Activated T-helper 1 cell treated with Interleukin-2 at 50 U/mL for 16 hours (primary cell): ENCODE measurements around the gene VPS26B.
"Not testable (repeated sequence)": the region's sequence is repeated elsewhere in the genome, so short reads cannot be mapped to it uniquely, and the experiment has no call there.

Experiments
- DNase-seq: peaks from one replicate; pipeline ENCODE4 v3.0.0-alpha.2; 2020; ENCODE audit warnings: low read depth

Gene VPS26B

DNA sequence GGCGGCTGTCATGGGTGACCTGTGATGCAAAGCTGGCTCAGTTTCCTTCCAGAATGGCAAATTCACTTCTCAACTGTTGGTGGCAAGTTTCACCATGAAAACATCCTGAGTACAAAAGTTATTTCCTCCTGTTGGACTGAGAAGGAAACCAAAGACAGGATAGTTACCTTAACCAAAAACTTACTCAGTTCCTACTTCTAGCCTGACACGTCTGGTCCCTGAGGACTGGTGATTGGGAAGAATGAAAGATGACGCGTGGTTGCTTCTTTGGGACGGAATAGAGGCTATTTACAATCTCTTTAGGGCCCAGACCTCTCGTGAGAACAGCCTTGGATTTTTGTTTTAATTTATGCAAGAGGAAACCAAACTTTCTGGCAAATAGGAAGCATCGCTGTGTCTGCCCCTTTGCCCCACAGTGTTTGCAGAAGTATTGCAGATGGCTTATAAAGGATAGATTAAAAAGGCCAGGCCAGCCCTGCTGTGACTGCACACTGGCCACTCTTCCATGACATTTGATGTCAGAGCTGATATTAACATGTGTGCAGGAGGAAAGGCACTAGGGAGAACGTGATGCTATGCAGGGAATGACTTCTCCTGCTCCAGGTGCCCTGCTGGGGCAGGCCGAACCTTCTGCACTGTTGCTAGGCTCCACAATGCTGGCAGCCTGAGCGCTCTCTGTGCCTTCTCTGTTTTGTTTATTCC lies 7.6 kb downstream of the VPS26B start:
- DNase-seq, result no peak

DNA sequence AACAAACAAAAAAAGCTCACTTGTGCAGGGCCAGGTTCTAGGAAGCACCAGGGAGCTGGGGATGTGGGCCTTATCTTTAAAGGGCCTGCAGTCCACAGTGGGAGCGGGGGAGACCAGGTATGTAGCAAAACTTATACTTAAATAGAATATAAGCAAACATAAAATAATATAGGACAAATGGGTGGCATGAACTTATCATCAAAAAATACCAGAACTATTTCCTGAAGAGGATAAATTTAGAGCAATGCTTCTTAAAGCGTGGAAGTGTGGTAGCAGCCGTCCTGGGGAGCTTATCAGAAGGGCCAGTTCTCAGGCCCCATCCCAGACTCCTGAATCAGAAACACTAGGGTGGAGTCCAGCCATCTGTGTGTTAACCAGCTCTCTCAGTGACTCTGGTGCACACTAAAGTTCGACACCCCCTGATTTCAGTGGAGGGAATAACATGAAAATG lies 9.3 kb downstream of the VPS26B start:
- DNase-seq, result no peak

DNA sequence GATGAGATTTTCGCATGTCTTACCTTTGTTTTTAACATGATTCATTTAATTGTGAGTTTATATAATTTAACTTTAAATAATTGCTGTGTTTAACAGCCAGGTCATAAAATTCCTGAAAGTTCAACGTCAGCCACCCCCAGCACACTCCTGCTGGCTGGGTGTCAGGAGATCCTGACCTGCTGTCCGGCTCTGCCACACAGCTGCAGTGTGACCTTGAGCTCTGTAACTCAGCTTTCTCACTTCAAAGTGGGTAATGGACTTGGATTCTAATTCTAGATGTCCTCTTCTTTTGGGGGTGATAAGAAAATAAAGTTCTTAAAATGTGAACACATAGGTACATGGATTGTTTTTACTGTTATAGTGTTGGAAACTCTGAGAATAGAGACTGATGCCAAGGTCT lies 10.9 kb downstream of the VPS26B start:
- no peak for DNase-seq

DNA sequence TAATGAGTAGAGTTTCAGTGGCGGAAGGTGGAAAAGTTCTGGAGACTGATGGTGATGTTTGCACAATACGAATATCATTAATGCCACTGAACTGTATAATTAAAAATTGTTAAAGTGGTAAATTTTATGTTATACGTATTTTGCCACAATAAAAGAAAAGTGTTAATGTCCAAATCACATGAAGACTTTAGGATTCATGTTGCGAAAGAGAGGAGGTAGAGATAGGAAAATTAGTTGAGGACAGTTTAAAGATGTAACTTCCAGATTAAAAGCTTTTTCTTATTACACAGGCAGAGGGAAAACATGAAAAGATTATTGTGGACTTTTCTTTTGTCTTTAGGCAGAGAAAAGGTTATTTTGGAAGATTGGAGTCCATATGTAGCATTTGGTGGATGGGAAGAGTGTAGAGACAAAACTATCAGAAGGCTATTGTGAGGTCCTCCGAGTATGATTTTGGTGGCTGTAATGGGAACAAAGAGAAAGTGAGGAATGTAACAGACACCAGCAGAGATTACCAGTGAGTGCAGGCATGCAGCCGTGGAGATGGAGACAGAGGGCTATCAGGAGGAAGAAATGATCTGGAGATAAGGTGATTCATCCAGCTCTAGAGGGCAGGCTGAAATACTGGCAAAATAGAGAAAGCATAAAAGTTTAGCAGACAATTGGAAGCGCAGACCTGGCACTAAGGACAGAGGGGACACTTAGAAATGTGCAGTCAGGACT lies 12.5 kb downstream of the VPS26B start:
- DNase-seq, result no peak

DNA sequence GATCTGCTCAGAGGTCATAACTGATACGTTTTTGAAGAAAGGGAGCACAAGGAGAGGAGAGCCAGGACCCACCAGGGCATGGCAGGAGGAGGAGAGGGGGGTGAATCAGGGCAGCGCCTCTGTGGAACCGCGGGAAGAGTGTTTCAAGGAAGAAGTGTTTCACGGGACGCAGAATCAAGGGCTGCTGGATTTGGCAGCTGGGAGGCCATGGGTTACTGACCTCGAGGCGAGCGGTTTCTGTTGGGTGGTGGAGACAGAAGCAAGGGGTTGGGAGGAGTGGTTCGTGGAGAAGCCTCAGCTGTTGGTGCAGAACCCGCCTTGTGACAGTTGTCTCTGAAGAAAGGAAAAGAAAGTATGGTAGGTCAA lies 13.1 kb downstream of the VPS26B start:
- DNase-seq, result no peak

GRCh38 chr11:134238956-134239355 lies 14.5 kb downstream of the VPS26B start:
- DNase-seq, result no peak

- DNase-seq, result no peak
Measured at GRCh38 chr11:134240592-134240991, 16.1 kb downstream of the VPS26B start.

DNA sequence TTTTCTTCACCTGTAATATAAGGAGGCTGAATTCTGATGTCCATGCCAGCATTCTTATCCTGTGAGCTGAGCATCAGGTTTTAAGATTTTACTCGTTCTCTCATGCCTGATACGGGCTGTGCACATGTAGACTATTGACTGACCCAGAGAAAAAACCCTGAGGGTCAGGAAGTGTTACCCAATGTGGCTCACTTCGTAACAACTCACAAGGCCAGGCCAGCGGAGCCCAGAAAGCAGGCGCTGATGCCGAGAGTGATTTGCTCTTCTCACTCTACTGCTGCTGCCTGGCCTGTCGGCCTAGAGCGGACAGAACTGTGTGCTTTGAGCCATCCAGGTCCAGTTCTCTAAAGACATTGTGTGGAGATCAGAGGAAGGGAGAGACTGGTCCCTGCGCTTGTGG lies 17.9 kb downstream of the VPS26B start:
- DNase-seq, result no peak

DNA sequence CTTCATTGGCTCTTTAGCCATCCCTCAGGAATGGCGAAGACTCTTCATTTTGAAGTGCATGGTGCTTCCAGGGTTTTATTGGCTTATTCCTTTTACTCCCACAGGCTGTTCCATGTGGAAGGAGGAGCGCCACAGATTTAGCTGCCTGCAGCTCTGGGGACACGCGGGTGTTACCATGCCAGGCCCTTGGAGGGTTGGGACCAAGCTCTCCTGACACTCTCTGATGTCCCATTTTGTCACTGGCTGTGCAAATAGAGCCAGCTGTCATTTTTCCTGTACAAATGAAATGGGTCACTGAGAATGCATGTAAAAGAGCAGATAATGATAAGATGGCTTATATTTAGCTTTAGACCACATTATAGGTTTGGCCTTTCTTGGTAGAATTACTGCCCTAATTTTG lies 19.4 kb downstream of the VPS26B start:
- no peak for DNase-seq

GRCh38 chr11:134244593-134244992 lies 20.1 kb downstream of the VPS26B start:
- DNase-seq, result no peak

- no peak for DNase-seq
Measured at GRCh38 chr11:134245434-134245833, 21.0 kb downstream of the VPS26B start.

DNA sequence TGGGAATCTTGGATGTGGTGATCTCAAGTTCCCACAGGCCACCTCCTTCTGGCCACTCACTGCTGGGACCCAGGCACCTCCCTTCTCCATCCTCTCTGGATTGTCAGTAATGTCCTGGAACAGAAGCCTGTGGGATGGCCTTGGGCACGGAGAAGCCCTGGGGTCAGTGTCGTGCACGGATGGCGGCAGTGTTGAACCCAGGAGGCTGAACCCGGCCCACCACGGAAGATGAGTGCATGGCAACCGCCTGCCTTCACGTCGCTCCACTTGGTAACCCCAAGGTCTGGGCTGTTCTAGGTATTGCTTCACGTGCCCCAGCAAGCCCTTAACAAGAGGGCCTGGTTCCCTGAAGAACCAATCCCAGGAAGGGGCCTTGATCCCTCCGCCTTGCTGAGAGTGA lies 21.6 kb downstream of the VPS26B start:
- no peak for DNase-seq

DNA sequence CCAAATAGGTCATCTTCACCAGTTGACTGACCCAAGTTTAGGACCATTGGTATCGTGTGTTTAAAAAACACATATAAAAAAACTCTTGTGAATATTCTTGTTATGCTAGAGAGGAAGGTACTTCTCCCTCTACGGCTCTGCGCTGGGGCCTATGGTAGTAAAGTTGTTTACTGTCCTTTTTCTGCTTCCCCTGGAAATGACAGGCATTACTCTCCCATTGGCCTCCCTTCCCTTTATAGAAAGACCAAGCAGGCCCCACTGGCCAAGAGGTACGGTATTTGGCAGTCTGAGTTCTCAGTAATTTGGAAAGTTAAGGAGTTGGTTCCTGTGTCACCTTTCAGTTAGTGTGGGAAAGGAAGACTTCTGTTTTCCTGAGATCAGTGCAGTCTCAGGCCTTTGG lies 22.2 kb downstream of the VPS26B start:
- DNase-seq, result no peak

DNA sequence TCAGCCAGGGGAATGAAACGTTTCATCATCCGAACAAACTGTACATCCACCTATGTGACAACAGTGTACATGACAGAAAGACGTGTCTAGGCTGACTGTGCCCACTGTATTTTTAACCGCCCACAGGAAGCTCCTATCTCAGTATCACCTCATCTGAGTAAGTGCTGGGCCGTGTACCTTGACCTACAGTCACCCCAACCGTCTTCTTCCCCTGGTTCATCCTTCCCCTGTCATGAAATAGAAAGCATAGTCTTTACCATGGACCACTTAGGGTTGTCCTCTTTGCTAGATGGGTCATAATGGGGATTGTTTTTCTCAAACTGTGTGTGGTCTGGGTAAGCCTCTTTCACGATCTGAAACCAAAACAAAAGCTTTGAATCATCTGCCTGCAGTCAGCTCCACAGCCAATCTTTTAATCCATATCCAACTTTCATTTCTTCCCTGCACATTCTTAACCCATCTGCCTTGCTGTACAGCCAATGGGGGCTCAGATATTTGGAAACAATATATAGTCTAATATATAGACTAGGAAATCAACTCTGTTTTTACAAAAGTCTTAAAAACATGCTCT lies 24.5 kb downstream of the VPS26B start:
- DNase-seq, result no peak

DNA sequence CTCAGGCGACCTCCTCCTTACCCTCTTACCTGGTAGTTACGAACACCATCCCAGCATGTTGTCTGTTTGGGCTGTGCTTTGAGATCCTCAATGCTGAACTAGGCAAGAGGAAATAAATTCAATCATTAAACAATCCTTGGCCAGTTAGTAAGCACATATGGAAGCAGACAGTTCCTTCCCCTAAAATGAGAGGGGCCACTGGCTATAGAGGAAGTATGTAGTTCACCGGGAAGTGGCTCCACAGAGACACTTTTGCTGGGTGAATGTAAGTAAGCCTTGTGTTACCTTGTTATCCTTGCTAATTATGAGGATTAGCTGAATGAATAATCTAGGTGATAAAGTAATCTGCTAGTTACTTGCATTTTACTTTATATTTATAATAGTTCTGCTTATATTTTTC lies 25.8 kb downstream of the VPS26B start:
- no peak for DNase-seq

- no peak for DNase-seq
Measured at GRCh38 chr11:134250675-134251074, 26.2 kb downstream of the VPS26B start.

DNA sequence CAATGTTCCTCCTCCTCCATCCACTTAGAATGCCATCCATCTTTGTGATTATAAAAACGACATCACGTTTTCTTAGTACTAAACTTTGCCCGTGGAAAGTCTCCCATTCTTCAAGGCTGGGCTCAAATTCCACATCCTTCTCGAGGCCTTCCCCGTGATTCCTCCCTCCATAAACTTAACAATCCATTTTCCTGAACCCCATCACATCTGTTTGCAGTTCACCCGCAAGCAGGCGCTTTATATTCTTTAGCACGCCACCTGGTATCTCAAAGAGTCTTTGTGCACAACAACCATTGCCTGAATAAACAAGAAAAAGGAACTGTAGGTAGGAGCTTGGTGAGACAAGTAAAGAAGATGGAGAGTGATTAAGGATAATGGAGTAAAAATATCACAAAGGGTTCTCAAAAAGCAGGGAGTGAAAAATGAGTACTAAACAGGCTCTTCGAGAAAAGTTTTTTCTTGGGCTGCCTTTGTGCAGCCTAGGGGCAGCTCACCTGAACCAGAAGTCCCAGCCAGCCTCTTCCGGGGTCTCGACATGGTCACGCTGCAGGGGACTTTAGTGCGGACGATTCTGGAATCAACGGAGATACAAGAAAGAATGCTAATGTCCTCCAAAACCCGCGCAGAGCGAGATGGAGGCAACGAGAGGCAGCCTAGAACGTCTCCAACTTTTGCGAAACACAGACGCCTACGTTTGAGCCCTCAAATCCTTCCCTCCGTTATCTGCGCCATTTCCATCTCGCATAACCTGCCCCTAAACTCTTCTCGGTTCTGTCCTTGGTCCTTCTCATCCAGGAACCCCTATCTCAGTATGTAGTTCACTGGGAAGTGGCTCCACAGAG lies 28.1 kb downstream of the VPS26B start:
- DNase-seq, result no peak

GRCh38 chr11:134253188-134253993 lies 28.9 kb downstream of the VPS26B start, which contains the start of the genes ACAD8 and THYN1:
Gene ACAD8 (plus strand): TSS chr11:134253568. CDS start chr11:134253601, 33 bp downstream.
Gene THYN1 (minus strand): TSS chr11:134253352. CDS start chr11:134252882, 470 bp downstream.
- DNase-seq, result peak; percentile 92

- DNase-seq, result no peak
Measured at GRCh38 chr11:134254433-134255183, 30.1 kb downstream of the VPS26B start.

DNA sequence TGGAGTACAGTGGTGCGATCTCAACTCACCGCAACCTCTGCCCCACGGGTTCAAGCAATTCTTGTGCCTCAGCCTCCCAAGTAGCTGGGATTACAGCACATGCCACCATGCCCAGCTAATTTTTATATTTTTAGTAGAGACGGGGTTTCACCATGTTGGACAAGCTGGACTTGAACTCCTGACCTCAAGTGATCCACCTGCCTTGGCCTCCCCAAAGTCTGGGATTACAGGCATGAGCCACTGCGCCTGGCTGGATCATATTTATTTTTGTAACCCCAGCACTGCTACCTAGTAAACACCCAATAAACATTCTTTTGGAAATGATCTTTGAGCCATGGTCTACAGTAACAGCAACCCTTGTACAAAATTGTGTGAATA lies 30.7 kb downstream of the VPS26B start:
- not testable (repeated sequence) for DNase-seq

- no peak for DNase-seq
Measured at GRCh38 chr11:134257101-134257500, 32.6 kb downstream of the VPS26B start.
